Medulla oblongata (tissue), 1 donor: Measurements from ENCODE around the gene NTMT1.

ENCODE experiments used
- DNase-seq: peaks from one replicate; pipeline ENCODE4 v3.0.0-alpha.2; 2015; ENCODE audit errors: extremely low spot score

NTMT1 gene

GRCh38 chr9:129677456-129677855, 51.5 kb downstream of the NTMT1 start:
- DNase-seq = no peak

- DNase-seq = no peak
Measured at GRCh38 chr9:129678844-129679243, 52.9 kb downstream of the NTMT1 start.

GRCh38 chr9:129679537-129679936, 53.6 kb downstream of the NTMT1 start:
- no peak for DNase-seq

- DNase-seq = no peak
Measured at GRCh38 chr9:129681924-129682323, 56.0 kb downstream of the NTMT1 start.

GRCh38 chr9:129682381-129682780, 56.4 kb downstream of the NTMT1 start:
- DNase-seq = no peak

- no peak for DNase-seq
Measured at GRCh38 chr9:129685220-129685932, 59.4 kb downstream of the NTMT1 start.
